ENCODE data around the gene LPGAT1. TPM values are rescaled to one million over a fixed set of nuclear protein-coding genes. Genes with fewer than 3 reads are reported as not detected.

The LPGAT1 gene
- total RNA-seq, 2 experiments from 2014 or later, result 18.1 to 22.1 TPM

DNA sequence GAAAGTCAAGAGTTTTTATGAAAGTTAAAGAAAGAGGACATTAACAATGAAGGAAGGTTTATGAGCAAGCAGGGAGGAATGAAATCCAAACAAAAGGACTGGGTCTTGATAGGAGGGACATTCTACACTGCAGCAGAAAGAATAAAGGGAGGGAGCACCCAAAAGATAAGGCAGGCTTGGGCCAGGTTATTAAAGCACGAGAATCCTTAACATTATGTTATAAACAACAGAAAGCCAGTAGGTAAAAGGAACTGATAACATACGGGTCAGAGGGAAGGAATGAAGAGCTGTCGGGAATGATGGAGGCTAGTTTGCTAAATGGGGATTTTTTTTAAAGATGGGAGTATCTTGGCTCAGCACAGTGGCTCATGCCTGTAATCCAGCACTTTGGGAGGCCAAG, 19.4 kb downstream of the LPGAT1 start:
- peaks cover 5% of the 10 kb centered on the region for H3K9me3 Mint-ChIP-seq
- H3K27ac Mint-ChIP-seq, result no peak overlapping the region
- no peaks in the 10 kb centered on the region for H3K4me1 Mint-ChIP-seq

DNA sequence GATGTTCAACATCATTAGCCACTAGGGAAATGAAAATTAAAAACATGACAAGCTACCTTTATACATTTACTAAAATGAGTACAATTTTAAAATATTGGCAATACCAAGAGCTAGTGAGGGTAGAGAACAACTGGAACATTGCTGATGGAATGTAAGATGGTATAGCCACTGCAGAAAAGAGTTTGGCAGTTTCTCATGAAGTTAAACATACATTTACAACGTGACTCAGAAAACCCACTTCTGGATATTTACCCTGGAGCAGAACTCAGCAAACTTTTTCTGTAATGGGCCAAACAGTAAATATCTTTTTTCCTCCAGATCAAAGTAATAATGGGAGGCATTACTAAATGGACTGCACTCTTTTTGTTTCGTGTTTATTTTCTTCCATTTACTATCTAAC, 22.1 kb downstream of the LPGAT1 start:
- Mint-ChIP-seq H3K36me3 (peaks cover 41% of the 10 kb centered on the region), H3K27me3 (no peaks in the 10 kb centered on the region), H3K4me1 (peaks cover 2% of the 10 kb centered on the region), H3K4me3 (no peak overlapping the region), H3K9me3 (peaks cover 8% of the 10 kb centered on the region), H3K27ac (no peak overlapping the region)
- no peak for DNase-seq

More for the DNA sequence above, 19.4 kb downstream of the LPGAT1 start:
- no peak for DNase-seq
- Mint-ChIP-seq H3K27me3 (no peaks in the 10 kb centered on the region), H3K36me3 (peaks cover 31% of the 10 kb centered on the region), H3K4me3 (no peak overlapping the region)

DNA sequence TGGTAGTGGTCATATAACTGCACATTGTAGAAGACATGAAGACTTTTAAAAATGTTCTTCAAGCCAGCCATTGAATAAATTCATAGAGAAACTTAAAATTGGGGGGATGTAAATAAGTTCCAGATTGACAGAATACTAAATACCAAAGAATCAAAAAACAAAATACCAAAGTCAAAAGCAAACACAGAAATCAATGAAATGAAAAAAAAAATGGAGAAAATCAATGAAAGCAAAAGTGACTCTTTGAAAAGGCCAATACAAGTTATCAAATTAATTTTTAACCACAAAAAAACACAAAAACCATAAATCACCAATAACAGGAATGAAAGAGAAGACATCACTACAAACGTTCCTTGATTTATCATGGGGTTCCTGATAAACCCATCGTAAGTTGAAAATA, 25.6 kb downstream of the LPGAT1 start:
- Mint-ChIP-seq H3K4me3 (no peak overlapping the region), H3K36me3 (peaks cover 53% of the 10 kb centered on the region), H3K9me3 (peaks cover 17% of the 10 kb centered on the region), H3K4me1 (peaks cover 2% of the 10 kb centered on the region), H3K27me3 (no peaks in the 10 kb centered on the region), H3K27ac (no peak overlapping the region)
- DNase-seq, result no peak

DNA sequence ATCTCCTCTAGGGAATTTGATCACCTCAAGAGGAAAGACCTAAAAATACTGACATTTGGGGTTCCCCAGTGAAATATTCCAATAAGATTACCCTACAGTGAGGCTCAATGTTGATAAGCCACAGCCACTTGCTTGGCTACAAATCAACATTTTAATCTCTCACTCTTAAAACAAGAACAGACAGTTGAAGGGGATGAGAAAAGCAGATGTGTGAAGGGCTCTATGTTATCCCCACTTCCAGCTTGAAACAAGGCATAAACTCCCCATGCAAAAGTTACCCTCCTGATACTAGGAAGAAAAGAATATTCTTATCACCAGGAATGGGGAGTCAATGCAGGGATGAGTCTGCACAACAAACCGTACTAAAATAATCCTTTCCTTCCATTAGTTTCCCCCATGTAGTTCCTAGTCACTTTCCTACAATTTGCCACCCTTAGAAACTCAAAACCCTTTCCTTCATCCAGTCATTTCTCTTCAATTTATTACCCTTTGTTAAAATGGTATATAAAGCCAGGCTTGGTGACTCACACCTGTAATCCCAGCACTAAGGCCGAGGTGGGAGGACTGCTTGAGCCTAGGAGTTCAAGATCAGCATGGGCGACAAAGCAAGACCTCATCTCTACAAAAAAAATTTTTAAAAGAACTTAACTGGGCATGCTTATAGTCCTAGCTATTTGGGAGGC, 29.5 kb downstream of the LPGAT1 start:
- Mint-ChIP-seq H3K9me3 (peaks cover 12% of the 10 kb centered on the region), H3K27ac (no peak overlapping the region), H3K4me3 (no peak overlapping the region), H3K27me3 (no peaks in the 10 kb centered on the region), H3K4me1 (peaks cover 2% of the 10 kb centered on the region), H3K36me3 (peaks cover 39% of the 10 kb centered on the region)
- no peak for DNase-seq

DNA sequence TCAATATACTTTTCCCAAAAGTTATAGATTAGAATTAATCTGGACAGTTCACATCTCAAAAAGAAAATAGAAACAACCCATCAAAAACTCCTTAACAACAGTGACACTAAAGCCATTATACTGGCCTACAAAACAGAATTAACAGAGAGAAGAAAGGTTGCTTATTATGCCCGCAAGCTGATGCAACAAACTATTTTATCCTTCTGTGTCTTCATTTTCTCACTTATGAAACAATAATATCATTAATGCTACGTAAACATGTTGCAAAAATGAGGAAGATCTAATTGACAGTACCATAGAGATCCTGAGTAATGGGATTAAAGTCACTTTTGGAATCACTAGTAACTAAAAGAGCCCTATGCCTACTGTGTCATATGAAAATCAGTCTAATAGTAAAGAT, 32.6 kb downstream of the LPGAT1 start:
- H3K27me3 Mint-ChIP-seq, result no peaks in the 10 kb centered on the region
- H3K4me1 Mint-ChIP-seq, result peaks cover 3% of the 10 kb centered on the region
- H3K9me3 Mint-ChIP-seq, result peaks cover 6% of the 10 kb centered on the region
- no peak for DNase-seq
- H3K4me3 Mint-ChIP-seq, result no peak overlapping the region
- H3K36me3 Mint-ChIP-seq, result peaks cover 26% of the 10 kb centered on the region
- H3K27ac Mint-ChIP-seq, result no peak overlapping the region

DNA sequence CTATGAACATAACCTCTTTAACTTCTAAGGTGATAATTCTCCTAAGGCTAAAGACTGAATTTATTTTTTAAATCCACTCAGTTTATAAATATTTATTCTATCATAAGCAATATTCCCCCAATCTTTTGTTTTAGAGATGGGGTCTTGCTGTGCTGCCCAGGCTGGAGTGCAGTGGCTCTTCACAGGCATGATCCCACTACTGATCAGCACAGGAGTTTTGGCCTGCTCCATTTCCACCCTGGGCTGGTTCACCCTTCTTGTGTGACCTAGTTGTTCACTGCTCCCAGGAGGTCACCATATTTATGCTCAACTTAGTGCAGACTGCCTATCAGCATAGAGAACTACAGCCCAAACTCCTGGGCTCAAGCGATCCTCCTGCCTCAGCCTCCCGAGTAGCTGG, 38.6 kb downstream of the LPGAT1 start:
- Mint-ChIP-seq H3K9me3 (no peaks in the 10 kb centered on the region), H3K27ac (no peak overlapping the region)

DNA sequence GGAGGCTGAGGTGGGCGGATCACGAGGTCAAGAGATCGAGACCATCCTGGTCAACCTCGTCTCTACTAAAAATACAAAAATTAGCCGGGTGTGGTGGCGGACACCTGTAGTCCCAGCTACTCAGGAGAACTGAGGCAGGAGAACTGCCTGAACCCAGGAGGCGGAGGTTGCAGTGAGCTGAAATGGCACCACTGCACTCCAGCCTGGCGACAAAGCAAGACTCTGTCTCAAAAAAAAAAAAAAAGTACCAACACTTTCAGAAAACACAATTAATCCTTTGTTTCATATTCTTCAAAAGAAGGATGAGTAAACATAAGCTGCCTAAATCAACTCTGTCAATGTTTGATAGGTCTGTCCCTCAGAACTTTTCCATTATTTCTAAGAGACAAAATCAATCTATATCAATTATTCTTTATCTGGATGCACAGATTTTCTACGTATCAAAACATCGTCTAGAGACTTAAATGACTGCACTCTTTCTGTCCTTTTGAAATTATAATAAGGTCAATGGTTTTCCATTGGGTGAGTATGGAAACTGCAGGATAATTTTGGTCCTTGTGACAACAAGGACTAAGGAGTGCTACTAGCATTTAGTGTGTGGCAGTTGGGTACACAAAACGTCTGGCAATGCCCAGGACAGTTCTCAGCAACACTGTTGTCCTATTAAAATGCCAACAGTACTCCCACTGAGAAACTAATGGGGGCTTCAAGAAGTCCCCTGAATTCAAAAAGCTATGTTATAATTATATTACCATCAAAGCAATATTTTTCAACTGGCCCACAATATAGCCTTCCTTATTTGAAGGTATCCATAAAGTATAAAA, 40.7 kb downstream of the LPGAT1 start:
- DNase-seq, result no peak
- no peaks in the 10 kb centered on the region for H3K27me3 Mint-ChIP-seq
- H3K36me3 Mint-ChIP-seq, result no peaks in the 10 kb centered on the region
- H3K4me3 Mint-ChIP-seq, result no peak overlapping the region
- H3K4me1 Mint-ChIP-seq, result peaks cover 2% of the 10 kb centered on the region
- H3K27ac Mint-ChIP-seq, result no peak overlapping the region
- H3K9me3 Mint-ChIP-seq, result no peaks in the 10 kb centered on the region

More for the DNA sequence above, 38.6 kb downstream of the LPGAT1 start:
- Mint-ChIP-seq H3K27me3 (no peaks in the 10 kb centered on the region), H3K36me3 (no peaks in the 10 kb centered on the region), H3K4me1 (peaks cover 3% of the 10 kb centered on the region), H3K4me3 (no peak overlapping the region)
- no peak for DNase-seq

DNA sequence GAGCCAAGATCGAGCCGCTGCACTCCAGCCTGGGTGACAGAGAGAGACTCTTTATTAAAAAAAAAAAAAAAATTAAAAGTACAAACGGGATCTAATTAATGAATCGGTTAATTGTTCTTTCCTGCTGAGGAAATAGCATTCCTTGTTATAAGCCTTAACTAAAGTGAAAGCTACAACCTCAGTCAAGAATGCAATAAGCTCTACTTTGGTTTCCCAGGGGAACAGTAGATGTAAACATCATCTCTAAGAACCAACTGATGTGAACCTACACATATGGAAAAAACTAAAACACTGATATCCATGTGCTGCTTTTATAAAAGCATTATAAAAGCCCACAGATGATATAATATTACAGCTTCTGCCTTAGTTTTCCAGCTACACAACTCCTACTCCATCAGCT, 41.9 kb downstream of the LPGAT1 start:
- H3K27me3 Mint-ChIP-seq, result no peaks in the 10 kb centered on the region
- no peaks in the 10 kb centered on the region for H3K36me3 Mint-ChIP-seq
- no peaks in the 10 kb centered on the region for H3K9me3 Mint-ChIP-seq
- no peak for DNase-seq
- no peak overlapping the region for H3K27ac Mint-ChIP-seq
- peaks cover 2% of the 10 kb centered on the region for H3K4me1 Mint-ChIP-seq
- H3K4me3 Mint-ChIP-seq, result no peak overlapping the region

DNA sequence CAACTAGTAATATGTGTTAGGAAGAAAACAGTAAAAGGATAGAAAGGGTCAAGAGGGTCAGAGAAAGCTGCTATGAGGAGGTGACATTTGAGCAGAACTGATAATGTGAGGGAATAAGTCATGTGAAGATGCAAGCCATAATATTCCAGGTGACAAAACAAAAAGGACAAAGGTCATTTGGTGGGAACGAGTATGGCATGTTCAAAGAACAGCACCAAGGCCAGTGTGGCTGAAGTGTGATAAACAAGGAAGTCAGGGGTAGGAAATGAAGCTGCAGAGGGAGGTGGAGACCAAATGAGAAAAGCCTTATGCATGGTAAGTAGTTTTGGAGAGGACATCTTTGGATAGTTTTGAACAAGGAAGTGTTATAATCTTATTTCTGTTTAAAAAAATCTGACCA, 46.7 kb downstream of the LPGAT1 start:
- Mint-ChIP-seq H3K36me3 (no peaks in the 10 kb centered on the region), H3K27me3 (no peaks in the 10 kb centered on the region), H3K9me3 (no peaks in the 10 kb centered on the region), H3K27ac (no peak overlapping the region), H3K4me1 (peaks cover 3% of the 10 kb centered on the region), H3K4me3 (no peak overlapping the region)
- DNase-seq, result no peak

DNA sequence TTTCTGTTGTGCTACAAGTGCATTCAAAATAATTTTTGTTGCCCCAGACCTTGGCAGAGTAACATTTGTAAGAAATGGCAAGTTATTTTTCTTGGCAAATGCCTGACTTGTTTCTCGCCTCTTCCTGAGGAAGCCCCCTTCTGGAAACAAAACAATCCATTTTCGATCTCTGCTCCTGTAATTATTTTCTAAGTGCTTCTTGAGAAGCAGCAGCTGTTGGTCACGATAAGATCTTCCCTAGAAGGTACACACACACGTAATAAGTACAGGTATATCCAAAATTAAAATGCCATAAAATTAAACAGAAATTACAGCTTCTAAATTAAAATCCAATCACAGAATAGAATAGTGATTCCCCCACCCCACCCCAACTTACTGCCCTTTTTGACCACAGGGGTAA, 47.3 kb downstream of the LPGAT1 start:
- no peaks in the 10 kb centered on the region for H3K9me3 Mint-ChIP-seq
- H3K27me3 Mint-ChIP-seq, result no peaks in the 10 kb centered on the region
- H3K36me3 Mint-ChIP-seq, result no peaks in the 10 kb centered on the region
- H3K4me1 Mint-ChIP-seq, result peaks cover 3% of the 10 kb centered on the region
- DNase-seq, result no peak
- no peak overlapping the region for H3K4me3 Mint-ChIP-seq
- H3K27ac Mint-ChIP-seq, result no peak overlapping the region

DNA sequence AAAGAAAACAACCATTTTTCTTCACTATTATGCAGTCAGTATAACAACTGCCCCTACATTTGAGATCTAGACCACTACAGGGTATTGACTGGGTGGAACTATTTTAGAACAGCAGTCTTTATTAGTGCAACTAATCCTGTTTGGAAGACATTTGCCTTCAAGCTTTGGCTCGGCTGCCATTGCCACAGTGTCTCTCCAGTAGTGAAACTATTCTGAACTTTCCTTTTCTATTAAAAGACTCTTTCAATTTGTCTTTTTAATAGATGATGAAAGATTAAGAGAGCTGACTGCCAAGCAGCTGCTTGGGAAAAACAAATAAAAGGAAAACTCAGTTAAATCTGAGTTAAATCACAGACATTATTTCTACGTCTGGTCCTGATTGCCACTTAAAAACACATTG, 49.3 kb downstream of the LPGAT1 start:
- DNase-seq, result no peak
- Mint-ChIP-seq H3K4me1 (peaks cover 3% of the 10 kb centered on the region), H3K36me3 (no peaks in the 10 kb centered on the region)

DNA sequence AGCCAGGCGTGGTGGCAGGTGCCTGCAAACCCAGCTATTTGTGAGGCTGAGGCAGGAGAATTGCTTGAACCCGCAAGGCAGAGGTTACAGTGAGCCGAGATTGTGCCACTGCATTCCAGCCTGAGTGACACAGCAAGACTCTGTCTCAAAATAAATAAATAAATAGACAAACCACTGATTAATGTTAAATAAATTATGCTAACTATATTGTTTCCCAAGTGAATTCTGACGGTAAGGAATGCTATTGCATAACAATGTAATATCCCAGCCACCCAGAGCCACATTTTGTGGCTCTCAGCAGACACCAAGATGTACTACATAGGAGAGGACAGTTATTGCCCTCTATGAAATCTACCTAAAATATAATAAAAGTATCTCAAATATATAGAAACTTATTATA, 55.4 kb downstream of the LPGAT1 start:
- Mint-ChIP-seq H3K27ac (no peak overlapping the region), H3K4me3 (no peak overlapping the region), H3K4me1 (no peaks in the 10 kb centered on the region), H3K9me3 (no peaks in the 10 kb centered on the region), H3K36me3 (no peaks in the 10 kb centered on the region), H3K27me3 (no peaks in the 10 kb centered on the region)
- no peak for DNase-seq

More for the DNA sequence above, 49.3 kb downstream of the LPGAT1 start:
- no peaks in the 10 kb centered on the region for H3K27me3 Mint-ChIP-seq
- no peak overlapping the region for H3K27ac Mint-ChIP-seq
- no peaks in the 10 kb centered on the region for H3K9me3 Mint-ChIP-seq
- H3K4me3 Mint-ChIP-seq, result no peak overlapping the region

DNA sequence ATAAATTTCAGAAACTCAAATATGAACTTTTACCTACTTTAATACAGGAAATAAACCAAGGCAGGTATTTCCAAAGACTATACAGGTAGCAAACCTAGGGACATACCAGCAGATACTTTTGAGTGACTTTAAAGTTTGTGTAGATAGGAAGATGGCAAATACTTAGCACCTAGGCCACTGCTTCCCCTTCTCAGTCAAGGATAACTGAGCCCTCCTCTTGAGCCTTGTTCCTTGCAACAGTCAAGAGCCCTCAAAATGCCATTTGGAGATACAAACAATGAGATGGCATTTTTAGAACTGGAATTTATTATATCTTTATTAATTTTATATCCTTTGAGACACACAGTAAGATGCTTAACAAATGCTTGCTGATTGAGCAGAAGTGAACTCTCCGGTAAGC, 65.9 kb downstream of the LPGAT1 start:
- peaks cover 6% of the 10 kb centered on the region for H3K36me3 Mint-ChIP-seq
- no peak for DNase-seq
- no peaks in the 10 kb centered on the region for H3K9me3 Mint-ChIP-seq
- no peaks in the 10 kb centered on the region for H3K4me1 Mint-ChIP-seq
- no peak overlapping the region for H3K4me3 Mint-ChIP-seq
- H3K27me3 Mint-ChIP-seq, result no peaks in the 10 kb centered on the region
- H3K27ac Mint-ChIP-seq, result no peak overlapping the region

DNA sequence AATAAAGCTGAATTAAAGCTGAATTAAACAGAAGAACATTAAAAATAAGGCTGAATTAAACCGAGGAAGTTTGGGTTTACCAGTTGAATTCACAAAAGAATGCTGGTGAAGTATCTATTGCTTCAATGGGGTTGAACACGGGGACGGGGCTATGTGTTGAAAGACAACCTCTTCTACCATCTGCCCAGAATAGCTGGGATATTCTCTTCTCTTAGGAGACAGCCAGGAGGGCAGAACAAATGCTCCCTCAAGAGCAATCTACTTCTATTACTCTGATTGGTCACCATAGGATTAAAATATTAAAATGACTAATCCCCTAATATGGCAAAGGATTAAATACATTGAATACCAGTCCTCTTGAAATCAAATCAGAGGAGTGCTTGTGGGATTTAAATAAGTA, 68.4 kb downstream of the LPGAT1 start:
- no peak for DNase-seq
- Mint-ChIP-seq H3K27ac (no peak overlapping the region), H3K27me3 (no peaks in the 10 kb centered on the region), H3K9me3 (no peaks in the 10 kb centered on the region), H3K4me3 (no peak overlapping the region), H3K36me3 (peaks cover 19% of the 10 kb centered on the region), H3K4me1 (no peaks in the 10 kb centered on the region)

DNA sequence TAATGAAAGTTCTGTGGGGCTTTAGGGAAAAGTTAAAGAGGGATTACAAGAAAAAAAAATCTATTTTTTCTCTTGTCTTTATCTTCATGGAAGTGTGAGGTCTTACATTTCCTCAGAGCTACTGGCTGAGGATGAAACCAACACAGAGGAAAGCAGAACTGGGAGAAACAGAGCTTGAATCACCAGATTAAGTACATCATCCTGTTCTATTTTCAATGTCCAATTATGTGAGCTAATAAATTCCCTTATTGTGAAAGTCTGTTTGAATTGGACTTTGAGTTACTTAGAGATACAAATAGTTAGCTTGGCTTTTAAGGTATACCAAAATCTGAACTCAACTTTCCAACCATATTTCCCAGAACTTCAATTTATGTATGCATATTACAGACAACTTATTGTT, 69.2 kb downstream of the LPGAT1 start:
- H3K27ac Mint-ChIP-seq, result no peak overlapping the region
- H3K9me3 Mint-ChIP-seq, result no peaks in the 10 kb centered on the region
- no peak for DNase-seq
- no peak overlapping the region for H3K4me3 Mint-ChIP-seq
- no peaks in the 10 kb centered on the region for H3K27me3 Mint-ChIP-seq
- no peaks in the 10 kb centered on the region for H3K4me1 Mint-ChIP-seq
- H3K36me3 Mint-ChIP-seq, result peaks cover 19% of the 10 kb centered on the region

All from activated naive CD8-positive, alpha-beta T cell treated with anti-CD3 and anti-CD28 coated beads for 36 hours (primary cell).